GM12878 (cell line): ENCODE data around the gene REPIN1. TPM values are rescaled to one million over a fixed set of nuclear protein-coding genes. Genes with fewer than 3 reads are reported as not detected.

Experiments
- BHLHE40 ChIP-seq, 2 experiments: fragments of 450-650 bp in 1 of 2; IDR thresholded peaks; 2 replicates each; pipeline ENCODE4 v1.6.1; 2011 to 2017; ENCODE audit warnings: low read depth in 2 of 2, borderline replicate concordance in 1 of 2, improper control_type of control experiment in 1 of 2, low read length in 1 of 2, mild to moderate bottlenecking in 1 of 2
- BMI1 ChIP-seq: fragments of 450-650 bp; IDR thresholded peaks from 2 replicates; pipeline ENCODE4 v1.6.1; 2016; ENCODE audit warnings: mild to moderate bottlenecking, moderate library complexity, borderline replicate concordance
- CEBPB ChIP-seq, 2 experiments: fragments of 150-350 bp in 1 of 2; IDR thresholded peaks; 2 replicates each; pipeline ENCODE4 v1.6.1; 2012 to 2014; ENCODE audit warnings: low read depth in 2 of 2, low read length in 2 of 2, borderline replicate concordance in 1 of 2, inconsistent platforms in 1 of 2
- E2F4 ChIP-seq: IDR thresholded peaks from 2 replicates; pipeline ENCODE4 v1.6.1; 2012; ENCODE audit warnings: low read depth, low read length, improper control_type of control experiment
- ETV6 ChIP-seq, 2 experiments: fragments of 450-650 bp in 1 of 2; IDR thresholded peaks in 1 of 2; conservative IDR thresholded peaks in 1 of 2; 2 replicates each; pipeline ENCODE4 v1.6.1; 2014; ENCODE audit warnings: antibody characterized with exemption in 1 of 2, borderline replicate concordance in 1 of 2, low read depth in 1 of 2, mild to moderate bottlenecking in 1 of 2, moderate library complexity in 1 of 2
- IKZF2 ChIP-seq, 2 experiments: fragments of 450-650 bp; IDR thresholded peaks; 2 replicates each; pipeline ENCODE4 v1.6.1; 2017; ENCODE audit warnings: mild to moderate bottlenecking in 2 of 2, moderate library complexity in 2 of 2
- MLLT1 ChIP-seq: fragments of 450-650 bp; IDR thresholded peaks from 2 replicates; pipeline ENCODE4 v1.6.1; 2016; ENCODE audit warnings: mild to moderate bottlenecking
- NRF1 ChIP-seq: conservative IDR thresholded peaks from 2 replicates; pipeline ENCODE4 v1.6.1; 2011; ENCODE audit warnings: mild to moderate bottlenecking, low read depth, low read length, improper control_type of control experiment
- PAX8 ChIP-seq: fragments of 450-650 bp; IDR thresholded peaks from 2 replicates; pipeline ENCODE4 v1.6.1; 2017; ENCODE audit warnings: mild to moderate bottlenecking, moderate library complexity
- RELA ChIP-seq: fragments of 450-650 bp; IDR thresholded peaks from 2 replicates; pipeline ENCODE4 v1.8.0; 2014; ENCODE audit warnings: borderline replicate concordance; ENCODE audit not compliant: partially characterized antibody
- RFX5 ChIP-seq: IDR thresholded peaks from 2 replicates; pipeline ENCODE4 v1.6.1; 2011; ENCODE audit warnings: low read depth, low read length, improper control_type of control experiment
- SMAD1 ChIP-seq: fragments of 450-650 bp; IDR thresholded peaks from 2 replicates; pipeline ENCODE4 v1.6.1; 2018; ENCODE audit warnings: mild to moderate bottlenecking, low read depth; ENCODE audit not compliant: partially characterized antibody
- TCF12 ChIP-seq: IDR thresholded peaks from 2 replicates; pipeline ENCODE4 v1.6.1; 2011; ENCODE audit warnings: low read depth, mild to moderate bottlenecking, low read length
- ZNF274 ChIP-seq: IDR thresholded peaks from one replicate; pipeline ENCODE4 v1.8.0; 2011; ENCODE audit not compliant: insufficient read length, insufficient read depth
- polyA plus RNA-seq, 11 experiments: library from polyadenylated mRNA; depleted of rRNA in 4 of 11; unstranded in 6 of 11; stranded (reverse) in 5 of 11; fragments of >200 nt; fragmentation: Nextera tagmentation in 4 of 11; fragmentation: Illumina TruSeq in 1 of 11; extraction: Ambion mirVana in 4 of 11; extraction: Trizol in 1 of 11; gene quantifications; 1 replicate in 1 of 11; 2 replicates in 10 of 11; pipeline versions ENCODE4 v1.2.1 to v1.2.3, GENCODE V29; 2011 to 2016; ENCODE audit warnings: inconsistent platforms in 2 of 11, missing spikeins in 2 of 11, low read depth in 1 of 11
- total RNA-seq, 4 experiments: library from RNA; depleted of rRNA in 3 of 4; stranded (reverse); fragments of >200 nt in 3 of 4; fragmentation: Illumina TruSeq in 1 of 4; extraction: Trizol in 1 of 4; gene quantifications; 2 replicates each; pipeline versions ENCODE4 v1.2.1 to v1.2.3, GENCODE V29; 2013 to 2021
- TF ChIP-seq, protein P1 (sequence below): IDR thresholded peaks from 2 replicates; pipeline ENCODE4 v1.6.1; 2012; ENCODE audit warnings: improper control_type of control experiment, low read depth, low read length; ENCODE audit not compliant: insufficient replicate concordance

REPIN1 gene
- total and polyA plus RNA-seq, 10 of the 15 experiments (the other 5 are each of a cell fraction or from before 2014, with no cell fraction given) = 5.1 to 172 (median 76.9) TPM

- TF ChIP-seq CEBPB (IDR thresholded peaks at IDR 0.05; ENCODE audit: borderline replicate concordance in 1 of 2, low read depth in 2 of 2, low read length in 2 of 2) (no peak), PAX8 (no peak), ZNF274 (no peak), RFX5 (no peak), IKZF2 (IDR thresholded peaks at IDR 0.05) (peak in 1 of 2 experiments; percentile 51; a peak in 2 of 4 replicates), SMAD1 (peak; percentile 16), MLLT1 (peak; percentile 82), BMI1 (no peak), BHLHE40 (IDR thresholded peaks at IDR 0.05; ENCODE audit: borderline replicate concordance in 1 of 2, low read depth in 2 of 2, low read length in 1 of 2) (peak in 1 of 2 experiments; percentile 28; a peak in 1 of 4 replicates), TCF12 (no peak), NRF1 (no peak), ETV6 (conservative IDR thresholded peaks at IDR 0.05 in 1 of 2, IDR thresholded peaks at IDR 0.05 in 1 of 2; ENCODE audit: borderline replicate concordance in 1 of 2, low read depth in 1 of 2) (no peak), RELA (no peak), E2F4 (no peak)
- TF ChIP-seq, protein P1, sequence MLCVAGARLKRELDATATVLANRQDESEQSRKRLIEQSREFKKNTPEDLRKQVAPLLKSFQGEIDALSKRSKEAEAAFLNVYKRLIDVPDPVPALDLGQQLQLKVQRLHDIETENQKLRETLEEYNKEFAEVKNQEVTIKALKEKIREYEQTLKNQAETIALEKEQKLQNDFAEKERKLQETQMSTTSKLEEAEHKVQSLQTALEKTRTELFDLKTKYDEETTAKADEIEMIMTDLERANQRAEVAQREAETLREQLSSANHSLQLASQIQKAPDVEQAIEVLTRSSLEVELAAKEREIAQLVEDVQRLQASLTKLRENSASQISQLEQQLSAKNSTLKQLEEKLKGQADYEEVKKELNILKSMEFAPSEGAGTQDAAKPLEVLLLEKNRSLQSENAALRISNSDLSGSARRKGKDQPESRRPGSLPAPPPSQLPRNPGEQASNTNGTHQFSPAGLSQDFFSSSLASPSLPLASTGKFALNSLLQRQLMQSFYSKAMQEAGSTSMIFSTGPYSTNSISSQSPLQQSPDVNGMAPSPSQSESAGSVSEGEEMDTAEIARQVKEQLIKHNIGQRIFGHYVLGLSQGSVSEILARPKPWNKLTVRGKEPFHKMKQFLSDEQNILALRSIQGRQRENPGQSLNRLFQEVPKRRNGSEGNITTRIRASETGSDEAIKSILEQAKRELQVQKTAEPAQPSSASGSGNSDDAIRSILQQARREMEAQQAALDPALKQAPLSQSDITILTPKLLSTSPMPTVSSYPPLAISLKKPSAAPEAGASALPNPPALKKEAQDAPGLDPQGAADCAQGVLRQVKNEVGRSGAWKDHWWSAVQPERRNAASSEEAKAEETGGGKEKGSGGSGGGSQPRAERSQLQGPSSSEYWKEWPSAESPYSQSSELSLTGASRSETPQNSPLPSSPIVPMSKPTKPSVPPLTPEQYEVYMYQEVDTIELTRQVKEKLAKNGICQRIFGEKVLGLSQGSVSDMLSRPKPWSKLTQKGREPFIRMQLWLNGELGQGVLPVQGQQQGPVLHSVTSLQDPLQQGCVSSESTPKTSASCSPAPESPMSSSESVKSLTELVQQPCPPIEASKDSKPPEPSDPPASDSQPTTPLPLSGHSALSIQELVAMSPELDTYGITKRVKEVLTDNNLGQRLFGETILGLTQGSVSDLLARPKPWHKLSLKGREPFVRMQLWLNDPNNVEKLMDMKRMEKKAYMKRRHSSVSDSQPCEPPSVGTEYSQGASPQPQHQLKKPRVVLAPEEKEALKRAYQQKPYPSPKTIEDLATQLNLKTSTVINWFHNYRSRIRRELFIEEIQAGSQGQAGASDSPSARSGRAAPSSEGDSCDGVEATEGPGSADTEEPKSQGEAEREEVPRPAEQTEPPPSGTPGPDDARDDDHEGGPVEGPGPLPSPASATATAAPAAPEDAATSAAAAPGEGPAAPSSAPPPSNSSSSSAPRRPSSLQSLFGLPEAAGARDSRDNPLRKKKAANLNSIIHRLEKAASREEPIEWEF = no peak
Measured at GRCh38 chr7:150378115-150378852, 9.7 kb downstream of the REPIN1 start (continued).
